ENCODE data around the gene CPEB2. TPM values are rescaled to one million over a fixed set of nuclear protein-coding genes. Genes with fewer than 3 reads are reported as not detected.

CPEB2 gene
- total RNA-seq, 4 donors from 2014 or later = 23.2 to 38.5 (median 26.5) TPM

GRCh38 chr4:15015170-15015569, 12.9 kb downstream of the CPEB2 start:
- H3K4me3 ChIP-seq = no peak overlapping the region
- TF ChIP-seq POLR2AphosphoS5 (IDR thresholded peaks at IDR 0.05) (no peak), POLR2A (IDR thresholded peaks at IDR 0.05) (no peak), EP300 (IDR thresholded peaks at IDR 0.05; ENCODE audit: low read depth) (no peak)
- TF ChIP-seq, protein P1, sequence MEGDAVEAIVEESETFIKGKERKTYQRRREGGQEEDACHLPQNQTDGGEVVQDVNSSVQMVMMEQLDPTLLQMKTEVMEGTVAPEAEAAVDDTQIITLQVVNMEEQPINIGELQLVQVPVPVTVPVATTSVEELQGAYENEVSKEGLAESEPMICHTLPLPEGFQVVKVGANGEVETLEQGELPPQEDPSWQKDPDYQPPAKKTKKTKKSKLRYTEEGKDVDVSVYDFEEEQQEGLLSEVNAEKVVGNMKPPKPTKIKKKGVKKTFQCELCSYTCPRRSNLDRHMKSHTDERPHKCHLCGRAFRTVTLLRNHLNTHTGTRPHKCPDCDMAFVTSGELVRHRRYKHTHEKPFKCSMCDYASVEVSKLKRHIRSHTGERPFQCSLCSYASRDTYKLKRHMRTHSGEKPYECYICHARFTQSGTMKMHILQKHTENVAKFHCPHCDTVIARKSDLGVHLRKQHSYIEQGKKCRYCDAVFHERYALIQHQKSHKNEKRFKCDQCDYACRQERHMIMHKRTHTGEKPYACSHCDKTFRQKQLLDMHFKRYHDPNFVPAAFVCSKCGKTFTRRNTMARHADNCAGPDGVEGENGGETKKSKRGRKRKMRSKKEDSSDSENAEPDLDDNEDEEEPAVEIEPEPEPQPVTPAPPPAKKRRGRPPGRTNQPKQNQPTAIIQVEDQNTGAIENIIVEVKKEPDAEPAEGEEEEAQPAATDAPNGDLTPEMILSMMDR (IDR thresholded peaks at IDR 0.05) = no peak
- peaks cover 3 to 40% (median 14%) of the 10 kb centered on the region in 4 donors for H3K4me1 ChIP-seq
- H3K27ac ChIP-seq = no peak overlapping the region
- H3K36me3 ChIP-seq = peaks cover 0 to 10% (median 5%) of the 10 kb centered on the region in 4 donors
- H3K27me3 ChIP-seq = no peaks in the 10 kb centered on the region
- in situ Hi-C loops (cut with MboI; ENCODE audit: low pct_ligation_motif_present in 1 of 4, low pct_unique_long_range_greater_than_20kb in 1 of 4, low sequenced_read_pairs in 3 of 4) = loop anchor here in 2 of 4 donors (25.0 kb wide), 2 partner anchors 447 to 1378 kb away; partner anchors contain the start of genes BOD1L1 (in 1 of the 2) and CC2D2A (in 1 of the 2)
- H3K9me3 ChIP-seq = no peaks in the 10 kb centered on the region
- 66 to 67% methylated on average over 1 of the region's 1 CpG for WGBS, 2 donors (ENCODE audit: low coverage in 1 of 2)
- intact Hi-C loops (cut with DNase I; ENCODE audit: low total_unique reads) = no loop called here
- DNase-seq = no peak

DNA sequence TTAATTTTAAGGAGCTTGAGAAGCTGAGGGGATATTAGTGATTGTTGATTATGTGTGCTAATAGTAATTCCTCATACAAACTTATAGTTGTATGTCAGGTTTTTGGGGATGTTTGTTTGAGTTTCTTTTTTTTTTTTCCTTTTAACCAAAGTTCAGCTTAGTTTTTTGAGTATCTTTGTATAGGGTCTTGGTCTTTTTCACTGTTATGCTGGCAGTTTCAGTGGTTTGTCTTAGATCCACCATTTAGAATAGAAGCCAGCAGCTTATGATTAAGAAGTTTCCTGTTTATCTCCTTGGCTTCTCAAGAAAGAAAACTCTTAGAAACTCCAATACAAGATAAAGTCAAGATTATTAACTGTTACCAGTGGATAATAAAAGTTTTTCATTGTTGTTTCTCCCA, 16.1 kb downstream of the CPEB2 start:
- Histone ChIP-seq H3K9me3 (no peaks in the 10 kb centered on the region), H3K4me1 (peaks cover 3 to 50% (median 20%) of the 10 kb centered on the region in 4 donors), H3K36me3 (peaks cover 0 to 10% (median 5%) of the 10 kb centered on the region in 4 donors), H3K27me3 (no peaks in the 10 kb centered on the region), H3K4me3 (no peak overlapping the region), H3K27ac (no peak overlapping the region)
- TF ChIP-seq, protein P1 (IDR thresholded peaks at IDR 0.05) = no peak
- no peak for TF ChIP-seq EP300 (IDR thresholded peaks at IDR 0.05; ENCODE audit: low read depth)
- no peak for TF ChIP-seq POLR2AphosphoS5 (IDR thresholded peaks at IDR 0.05)
- TF ChIP-seq POLR2A (IDR thresholded peaks at IDR 0.05) = no peak
- DNase-seq = no peak
- intact Hi-C loops (cut with DNase I; ENCODE audit: low total_unique reads) = no loop called here
- in situ Hi-C loops (cut with MboI; ENCODE audit: low pct_ligation_motif_present in 1 of 4, low pct_unique_long_range_greater_than_20kb in 1 of 4, low sequenced_read_pairs in 3 of 4) = loop anchor here in 2 of 4 donors (25.0 kb wide), 2 partner anchors 444 to 1381 kb away; partner anchors contain the start of genes BOD1L1 (in 1 of the 2) and CC2D2A (in 1 of the 2)

GRCh38 chr4:15020502-15021286, 18.4 kb downstream of the CPEB2 start:
- no peaks in the 10 kb centered on the region for H3K27me3 ChIP-seq
- in situ Hi-C loops (cut with MboI; ENCODE audit: low pct_ligation_motif_present in 1 of 4, low pct_unique_long_range_greater_than_20kb in 1 of 4, low sequenced_read_pairs in 3 of 4) (loop anchor here in 2 of 4 donors (25.0 kb wide), 2 partner anchors 442 to 1383 kb away; partner anchors contain the start of genes BOD1L1 (in 1 of the 2) and CC2D2A (in 1 of the 2)), intact Hi-C loops (cut with DNase I; ENCODE audit: low total_unique reads) (no loop called here)
- peak overlapping the region in 3 of 4 donors; percentile 15 to 48 (median 41) for H3K27ac ChIP-seq
- DNase-seq = no peak
- TF ChIP-seq EP300 (IDR thresholded peaks at IDR 0.05; ENCODE audit: low read depth) = no peak
- TF ChIP-seq, protein P1 (IDR thresholded peaks at IDR 0.05) = no peak
- H3K9me3 ChIP-seq = no peaks in the 10 kb centered on the region
- WGBS, 2 donors (ENCODE audit: low coverage in 1 of 2) = 77 to 86% methylated on average over 7 of the region's 7 CpGs
- H3K4me1 ChIP-seq = peaks cover 0 to 43% (median 16%) of the 10 kb centered on the region in 4 donors
- H3K4me3 ChIP-seq = no peak overlapping the region
- peaks cover 0 to 10% (median 3%) of the 10 kb centered on the region in 4 donors for H3K36me3 ChIP-seq

GRCh38 chr4:15021311-15021710, 19.0 kb downstream of the CPEB2 start:
- intact Hi-C loops (cut with DNase I; ENCODE audit: low total_unique reads) (no loop called here), in situ Hi-C loops (cut with MboI; ENCODE audit: low pct_ligation_motif_present in 1 of 4, low pct_unique_long_range_greater_than_20kb in 1 of 4, low sequenced_read_pairs in 3 of 4) (loop anchor here in 2 of 4 donors (25.0 kb wide), 2 partner anchors 441 to 1384 kb away; partner anchors contain the start of genes BOD1L1 (in 1 of the 2) and CC2D2A (in 1 of the 2))
- Histone ChIP-seq H3K4me3 (no peak overlapping the region), H3K36me3 (peaks cover 0 to 10% (median 3%) of the 10 kb centered on the region in 4 donors), H3K27me3 (no peaks in the 10 kb centered on the region), H3K27ac (peak overlapping the region in 3 of 4 donors; percentile 15 to 48 (median 41)), H3K4me1 (peaks cover 0 to 43% (median 15%) of the 10 kb centered on the region in 4 donors), H3K9me3 (no peaks in the 10 kb centered on the region)
- 23 to 27% methylated on average over 2 of the region's 2 CpGs for WGBS, 2 donors (ENCODE audit: low coverage in 1 of 2)
- no peak for TF ChIP-seq EP300 (IDR thresholded peaks at IDR 0.05; ENCODE audit: low read depth)
- TF ChIP-seq, protein P1 (IDR thresholded peaks at IDR 0.05) = no peak
- TF ChIP-seq POLR2AphosphoS5 (IDR thresholded peaks at IDR 0.05) = no peak
- TF ChIP-seq POLR2A (IDR thresholded peaks at IDR 0.05) = no peak
- no peak for DNase-seq

Measured in transverse colon (tissue), 4 donors.